ENCODE results near the gene ALS2CL. TPM values are rescaled to one million over a fixed set of nuclear protein-coding genes. Genes with fewer than 3 reads are reported as not detected.

The ALS2CL gene
- total RNA-seq, 1 experiment from 2014 or later, result 4.9 TPM

DNA sequence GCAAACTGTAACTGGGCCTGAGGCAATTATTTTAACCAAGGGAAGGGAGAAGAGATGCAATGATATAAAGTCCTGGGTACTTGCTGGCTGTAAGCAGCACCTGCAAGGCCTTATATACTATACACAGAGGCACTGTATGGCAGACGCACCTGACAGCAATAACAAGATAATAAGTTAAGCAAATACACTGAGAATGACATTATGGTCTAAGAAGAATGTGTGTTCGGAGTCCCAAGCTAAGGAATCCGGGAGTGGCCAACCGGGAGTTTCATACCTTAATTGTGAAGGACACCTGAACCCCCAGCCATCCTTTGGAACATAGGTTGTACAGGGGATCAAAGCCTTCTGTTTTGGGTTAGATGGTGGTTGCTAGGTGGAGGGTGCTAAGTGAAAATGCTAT, 67.4 kb downstream of the ALS2CL start:
- no peaks in the 10 kb centered on the region for H3K23me2 ChIP-seq (ENCODE audit: insufficient read length, low read depth, low read length, poor library complexity, severe bottlenecking)
- Mint-ChIP-seq H3K4me3 (no peak overlapping the region), H3K27ac (no peak overlapping the region), H3K36me3 (ENCODE audit: insufficient read depth in 1 of 3, low read depth in 3 of 3) (no peaks in the 10 kb centered on the region), H3K4me1 (peaks cover 42 to 55% of the 10 kb centered on the region in 2 experiments), H3K9me3 (peaks cover 0 to 4% of the 10 kb centered on the region in 2 experiments; a peak in 1 of 5 replicates), H3K27me3 (ENCODE audit: low read depth) (no peaks in the 10 kb centered on the region; the same call in none of the 2 replicates)
- no peak overlapping the region for H3K4me2 ChIP-seq (ENCODE audit: insufficient read depth, insufficient read length, low read length)
- H2BK120ac ChIP-seq (ENCODE audit: low read depth, low read length, poor library complexity, severe bottlenecking), result no peak overlapping the region
- no peak overlapping the region for H2BK20ac ChIP-seq (ENCODE audit: low read depth, low read length, poor library complexity, severe bottlenecking)
- no peaks in the 10 kb centered on the region for H3K79me1 ChIP-seq (ENCODE audit: insufficient read depth, low read depth, low read length, poor library complexity, severe bottlenecking)
- H3K14ac ChIP-seq (ENCODE audit: insufficient read depth, low read length), result no peak overlapping the region
- no peak overlapping the region; the same call in 1 of the 2 replicates for H2BK15ac ChIP-seq (ENCODE audit: low read depth, low read length)
- no peak overlapping the region for H2AFZ ChIP-seq (ENCODE audit: low read length)
- H2BK5ac ChIP-seq (ENCODE audit: insufficient read length, low read length), result no peak overlapping the region
- no peak overlapping the region for H3K4ac ChIP-seq (ENCODE audit: low read depth, low read length)
- H3K4me1 ChIP-seq (ENCODE audit: insufficient read depth, low read length), result peaks cover 9% of the 10 kb centered on the region; the same call in 1 of the 2 replicates
- TF ChIP-seq, protein P1, sequence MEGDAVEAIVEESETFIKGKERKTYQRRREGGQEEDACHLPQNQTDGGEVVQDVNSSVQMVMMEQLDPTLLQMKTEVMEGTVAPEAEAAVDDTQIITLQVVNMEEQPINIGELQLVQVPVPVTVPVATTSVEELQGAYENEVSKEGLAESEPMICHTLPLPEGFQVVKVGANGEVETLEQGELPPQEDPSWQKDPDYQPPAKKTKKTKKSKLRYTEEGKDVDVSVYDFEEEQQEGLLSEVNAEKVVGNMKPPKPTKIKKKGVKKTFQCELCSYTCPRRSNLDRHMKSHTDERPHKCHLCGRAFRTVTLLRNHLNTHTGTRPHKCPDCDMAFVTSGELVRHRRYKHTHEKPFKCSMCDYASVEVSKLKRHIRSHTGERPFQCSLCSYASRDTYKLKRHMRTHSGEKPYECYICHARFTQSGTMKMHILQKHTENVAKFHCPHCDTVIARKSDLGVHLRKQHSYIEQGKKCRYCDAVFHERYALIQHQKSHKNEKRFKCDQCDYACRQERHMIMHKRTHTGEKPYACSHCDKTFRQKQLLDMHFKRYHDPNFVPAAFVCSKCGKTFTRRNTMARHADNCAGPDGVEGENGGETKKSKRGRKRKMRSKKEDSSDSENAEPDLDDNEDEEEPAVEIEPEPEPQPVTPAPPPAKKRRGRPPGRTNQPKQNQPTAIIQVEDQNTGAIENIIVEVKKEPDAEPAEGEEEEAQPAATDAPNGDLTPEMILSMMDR (conservative IDR thresholded peaks at IDR 0.05), result no peak
- H3T11ph ChIP-seq (ENCODE audit: low read length), result no peak overlapping the region
- no peaks in the 10 kb centered on the region for H3K79me2 ChIP-seq (ENCODE audit: insufficient read depth, low read length)
- H4K5ac ChIP-seq (ENCODE audit: insufficient read length, low read depth, low read length), result no peak overlapping the region
- H2BK12ac ChIP-seq (ENCODE audit: insufficient read length, low read depth, low read length), result no peak overlapping the region
- H3K27ac ChIP-seq (ENCODE audit: insufficient read length, low read depth, low read length), result no peak overlapping the region
- no peaks in the 10 kb centered on the region for H4K20me1 ChIP-seq (ENCODE audit: control insufficient read depth, insufficient read depth, insufficient read length)
- no CpG with 5 or more reads among the region's 4 CpGs for WGBS (ENCODE audit: extremely low coverage, insufficient read length, low lambda C conversion rate)
- no peaks in the 10 kb centered on the region for H3K27me3 ChIP-seq (ENCODE audit: insufficient read depth, low read length)
- no peak overlapping the region for H4K8ac ChIP-seq (replicated peaks; ENCODE audit: insufficient read length, low read depth, low read length)
- no peak overlapping the region for H3K23ac ChIP-seq (ENCODE audit: insufficient read length, low read depth, low read length)
- no peaks in the 10 kb centered on the region for H3K9me3 ChIP-seq (ENCODE audit: control insufficient read depth, low read depth, low read length)
- DNase-seq, result no peak
- no peak overlapping the region for H4K91ac ChIP-seq (ENCODE audit: insufficient read length, low read depth, low read length)
- no peak overlapping the region for H3K9ac ChIP-seq (ENCODE audit: extremely low read depth, insufficient read length, low read length)
- H3K18ac ChIP-seq (ENCODE audit: insufficient read length, low read depth, low read length), result no peak overlapping the region
- no peak overlapping the region for H3K56ac ChIP-seq (ENCODE audit: insufficient read length, low read depth, low read length)
- H2AK5ac ChIP-seq (ENCODE audit: insufficient read length, low read length), result no peak overlapping the region
